ENCODE measurements around the gene SUSD3.
"Not testable (repeated sequence)": the region's sequence is repeated elsewhere in the genome, so short reads cannot be mapped to it uniquely, and the experiment has no call there.

SUSD3 gene

DNA sequence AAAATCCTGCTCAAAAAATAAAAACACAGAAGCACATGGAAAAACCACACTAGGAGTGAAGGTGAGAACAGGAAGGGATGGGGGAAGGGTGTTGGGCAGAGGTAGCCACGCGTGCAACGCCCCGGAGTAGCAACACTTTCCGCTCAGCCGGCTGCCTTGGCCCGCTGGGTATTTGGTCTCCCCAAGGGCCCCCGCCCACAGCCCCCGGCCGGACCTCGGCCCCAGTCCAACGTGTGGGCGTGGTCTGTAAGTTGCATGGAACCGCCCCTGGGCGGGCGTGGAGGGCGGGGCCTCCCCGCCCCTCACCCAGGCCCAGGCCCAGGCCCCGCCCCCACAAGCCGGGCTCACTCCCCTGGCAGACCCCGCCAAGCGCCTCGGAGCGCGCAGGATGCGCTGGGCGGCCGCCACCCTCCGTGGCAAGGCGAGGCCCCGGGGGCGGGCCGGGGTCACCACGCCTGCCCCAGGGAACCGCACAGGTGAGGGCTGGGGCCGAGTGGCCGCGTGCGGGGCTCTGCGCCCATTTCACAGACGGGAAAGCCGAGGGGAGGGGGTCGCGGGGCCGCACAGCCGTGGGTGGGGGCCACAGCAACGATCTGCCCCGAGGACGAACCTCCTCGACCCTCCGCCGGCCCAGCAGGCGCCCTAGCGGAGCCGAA, at the start of gene SUSD3:
SUSD3 (plus strand) TSS at position 347 of the 656 bp plus-strand sequence; CDS start at position 389, 42 bp downstream.
- peak; percentile 30 to 55 (median 33) for DNase-seq (ENCODE audit: low read depth in 3 of 3, low spot score in 1 of 3)

DNA sequence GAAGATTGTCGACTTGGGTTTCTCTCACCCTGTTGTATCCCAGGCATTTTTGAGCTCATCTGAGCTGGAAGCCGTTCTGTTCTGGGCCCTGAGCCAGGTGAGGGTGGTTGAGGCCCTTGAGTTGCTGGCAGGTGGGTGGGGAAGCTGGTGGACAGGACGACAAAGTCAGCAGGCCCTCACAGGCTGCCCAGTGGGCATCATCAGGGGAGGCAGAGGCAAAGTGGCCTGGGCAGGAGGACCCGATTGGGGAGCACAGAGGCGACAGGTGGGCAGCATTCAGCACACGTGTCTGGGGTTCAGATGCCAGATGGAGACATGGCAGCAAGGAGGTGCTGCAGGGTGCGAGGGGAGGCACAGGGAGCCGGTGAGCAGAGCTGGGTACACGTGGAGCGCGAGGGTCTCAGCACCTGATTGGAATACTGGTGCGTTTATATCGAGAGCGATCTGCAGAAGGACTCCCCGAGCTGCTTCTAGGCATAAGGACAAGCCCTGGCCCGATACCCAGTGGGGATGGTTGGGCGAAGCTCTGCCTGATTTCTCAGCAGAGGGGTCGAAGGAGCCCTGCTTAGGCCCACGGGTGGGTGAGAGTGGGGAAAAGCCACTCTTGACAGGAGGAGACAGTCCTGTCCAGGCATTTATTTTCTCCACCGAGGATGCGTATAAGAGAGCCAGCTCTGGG, 49.0 kb upstream of the SUSD3 start:
- DNase-seq (ENCODE audit: low read depth in 3 of 3, low spot score in 1 of 3), result no peak

DNA sequence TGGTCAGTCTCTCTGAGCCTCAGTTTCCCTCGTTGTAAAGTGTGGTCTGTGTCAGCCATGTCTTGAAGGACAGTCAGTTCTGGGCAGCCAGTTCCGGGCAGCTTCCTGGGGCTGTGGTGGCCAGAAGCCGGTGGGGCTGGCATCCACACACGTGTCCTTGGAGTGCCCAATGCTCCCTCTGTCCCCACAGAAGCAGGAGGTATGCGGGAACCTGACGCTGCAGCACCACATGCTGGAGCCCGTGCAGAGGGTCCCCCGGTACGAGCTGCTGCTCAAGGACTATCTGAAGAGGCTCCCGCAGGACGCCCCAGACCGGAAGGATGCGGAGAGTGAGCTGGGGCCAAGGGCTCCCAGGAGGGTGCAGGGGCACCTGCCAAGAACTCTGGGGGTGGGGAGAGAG, 48.4 kb upstream of the SUSD3 start:
- no peak for DNase-seq (ENCODE audit: low read depth in 3 of 3, low spot score in 1 of 3)

DNA sequence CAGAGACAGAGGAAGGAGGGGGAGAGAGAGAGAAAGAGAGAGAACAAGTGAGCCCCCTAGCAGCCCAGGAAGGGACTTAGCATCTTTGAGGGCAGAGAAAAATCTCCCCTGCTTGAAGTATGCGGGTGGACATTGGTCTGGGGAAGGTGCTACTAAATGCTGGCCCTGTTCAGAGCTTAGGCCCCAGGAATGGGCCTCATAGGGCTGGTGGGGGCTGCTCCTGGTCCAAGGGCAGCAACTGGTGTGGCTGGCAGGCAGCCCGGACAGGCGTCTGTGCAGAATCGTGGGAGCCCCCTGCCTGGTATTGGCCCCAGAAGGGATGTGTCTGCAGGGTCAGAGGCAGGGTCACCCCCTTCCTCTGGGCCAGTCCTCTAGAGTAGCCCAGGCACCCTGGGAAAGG, 47.8 kb upstream of the SUSD3 start:
- no peak for DNase-seq (ENCODE audit: low read depth in 3 of 3, low spot score in 1 of 3)

DNA sequence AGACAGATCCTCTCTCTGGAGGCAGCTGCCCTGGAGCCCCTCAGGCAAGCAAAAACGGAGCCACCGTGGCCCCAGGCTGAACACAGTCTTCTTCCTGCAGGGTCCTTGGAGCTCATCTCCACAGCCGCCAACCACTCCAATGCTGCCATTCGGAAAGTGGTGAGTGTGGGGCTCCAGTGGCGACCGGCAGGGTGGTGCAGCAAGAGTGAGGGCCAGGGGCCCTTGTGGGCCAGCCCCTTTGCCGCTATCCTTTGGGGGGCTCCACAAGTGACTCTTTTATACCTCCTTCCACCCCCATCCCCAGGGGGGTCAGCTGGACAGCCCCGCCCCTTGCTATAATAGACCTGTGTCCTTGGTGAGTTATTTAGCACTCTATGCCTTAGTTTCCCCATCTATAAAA, 47.4 kb upstream of the SUSD3 start:
- no peak for DNase-seq (ENCODE audit: low read depth in 3 of 3, low spot score in 1 of 3)

DNA sequence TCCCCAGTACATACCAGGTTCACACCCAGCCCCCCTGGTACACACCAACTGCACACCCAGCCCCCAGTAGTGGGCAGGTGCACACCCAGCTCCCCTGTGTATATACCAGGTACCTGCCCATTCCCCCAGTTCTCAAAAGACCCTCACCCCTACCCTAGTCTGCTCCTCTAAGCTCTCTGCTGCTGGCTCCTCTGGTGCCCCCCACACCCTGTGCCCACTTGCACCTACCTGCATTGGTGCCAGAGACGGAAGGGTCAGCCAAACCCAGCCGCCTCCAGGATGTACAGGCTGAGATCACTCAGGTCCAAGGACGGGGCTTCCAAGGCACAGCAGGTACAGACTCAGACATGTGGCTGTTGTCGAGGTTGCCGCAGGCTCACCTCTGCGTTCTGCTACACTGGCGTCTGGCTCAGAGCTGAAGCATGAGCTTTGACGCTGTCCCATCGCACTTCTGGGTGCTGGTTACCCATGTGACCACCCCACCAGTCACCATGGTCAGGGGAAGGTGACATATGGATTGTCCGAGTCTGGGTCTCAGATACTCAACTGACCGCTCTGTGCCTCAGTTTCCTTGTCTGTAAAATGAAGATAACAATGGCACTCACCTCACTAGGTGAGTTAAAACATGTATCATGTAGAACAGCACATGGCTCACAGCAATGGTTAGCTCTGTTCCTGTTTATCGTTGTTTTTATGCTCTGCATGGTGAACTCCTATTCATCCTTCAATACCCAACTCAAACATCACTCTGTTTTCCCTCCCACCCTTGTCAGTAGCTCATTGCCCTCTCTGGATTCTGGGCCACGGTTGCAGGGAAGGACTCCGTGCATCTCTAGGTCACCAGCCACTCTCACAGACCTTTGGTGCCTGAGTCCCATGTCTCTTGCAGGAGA, 45.3 kb upstream of the SUSD3 start:
- DNase-seq (ENCODE audit: low read depth in 3 of 3, low spot score in 1 of 3), result no peak

DNA sequence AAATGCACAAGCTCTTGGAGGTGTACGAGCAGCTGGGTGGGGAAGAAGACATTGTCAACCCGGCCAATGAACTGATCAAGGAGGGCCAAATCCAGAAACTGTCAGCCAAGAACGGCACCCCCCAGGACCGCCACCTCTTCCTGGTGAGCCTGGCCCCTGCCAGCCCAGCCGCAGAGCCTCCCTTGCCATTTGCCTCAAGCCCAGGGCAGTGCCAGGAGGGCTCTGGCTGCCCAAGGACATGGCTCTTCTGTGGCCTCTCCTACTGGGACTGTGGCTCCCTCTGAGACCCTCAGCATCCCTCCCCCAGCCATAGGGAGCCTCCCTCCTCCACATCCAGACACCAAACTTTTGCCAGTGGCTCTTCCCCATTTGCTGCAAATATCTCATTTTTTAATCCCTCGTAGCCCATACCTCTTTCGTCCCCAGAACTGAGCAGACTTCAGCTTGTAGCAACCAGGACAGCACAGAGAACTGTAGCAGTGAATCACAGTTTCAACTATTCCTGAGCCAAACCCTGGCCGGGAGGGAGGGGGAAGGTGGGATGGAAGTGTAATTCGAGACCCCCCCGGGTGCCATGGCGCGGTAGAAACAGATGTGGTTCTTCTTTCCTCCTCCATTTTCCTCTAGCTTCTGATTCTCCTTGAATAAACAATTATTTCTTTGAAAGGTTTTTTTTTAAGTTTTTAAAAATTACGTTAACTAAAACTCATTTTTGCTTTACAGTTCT, 44.5 kb upstream of the SUSD3 start:
- DNase-seq (ENCODE audit: low read depth in 3 of 3, low spot score in 1 of 3), result no peak

DNA sequence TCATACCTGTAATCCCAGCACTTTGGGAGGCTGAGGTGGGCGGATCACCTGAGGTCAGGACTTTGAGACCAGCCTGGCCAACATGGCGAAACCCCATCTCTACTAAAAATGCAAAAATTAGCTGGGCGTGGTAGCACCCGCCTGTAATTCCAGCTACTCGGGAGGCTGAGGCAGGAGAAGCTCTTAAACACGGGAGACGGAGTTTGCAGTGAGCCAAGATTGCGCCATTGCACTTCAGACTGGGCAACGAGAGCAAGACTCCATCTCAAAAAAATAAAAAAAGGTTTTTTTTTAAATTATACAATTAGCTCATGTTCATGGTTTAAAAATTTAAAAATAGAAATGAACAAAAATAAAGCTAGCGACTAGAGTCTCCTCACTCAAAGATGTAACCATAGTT, 43.3 kb upstream of the SUSD3 start:
- not testable (repeated sequence) for DNase-seq (ENCODE audit: low read depth in 3 of 3, low spot score in 1 of 3)

DNA sequence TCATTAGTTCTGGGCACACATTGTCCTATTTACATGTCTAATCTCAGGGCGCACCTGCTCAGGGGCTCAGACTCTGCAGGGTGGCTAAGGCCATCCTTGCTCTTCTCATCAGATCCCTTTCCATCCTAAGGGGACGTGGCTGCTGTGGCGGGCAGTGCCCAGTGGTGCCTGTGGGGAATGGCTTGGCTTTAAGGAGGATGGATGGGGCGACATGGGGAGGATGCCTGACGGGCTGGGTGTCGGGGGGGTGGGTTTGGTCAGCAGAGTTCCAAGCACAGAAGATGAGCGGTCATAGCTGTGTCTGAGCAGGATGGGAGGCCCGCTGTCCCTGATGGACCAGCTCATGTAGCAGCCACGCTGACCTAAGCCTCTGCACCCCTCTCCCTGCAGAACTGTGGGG, 40.9 kb upstream of the SUSD3 start:
- no peak for DNase-seq (ENCODE audit: low read depth in 3 of 3, low spot score in 1 of 3)

DNA sequence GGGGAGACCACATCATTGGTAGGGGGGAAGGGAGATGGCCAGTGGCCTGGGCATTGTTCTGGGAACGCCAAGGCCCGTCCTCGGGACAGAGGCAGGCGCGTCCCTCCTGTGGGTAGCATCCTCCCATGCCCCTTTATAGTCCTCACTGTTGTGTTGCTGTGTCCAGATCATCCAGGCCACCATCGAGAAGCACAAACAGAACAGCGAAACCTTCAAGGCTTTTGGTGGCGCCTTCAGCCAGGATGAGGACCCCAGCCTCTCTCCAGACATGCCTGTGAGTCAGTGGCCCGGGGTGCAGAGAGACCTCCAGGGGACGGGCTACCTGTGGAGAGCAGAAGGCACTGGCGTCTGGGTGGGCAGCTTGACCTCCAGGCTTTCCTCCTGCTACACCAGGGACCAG, 38.4 kb upstream of the SUSD3 start:
- no peak for DNase-seq (ENCODE audit: low read depth in 3 of 3, low spot score in 1 of 3)

DNA sequence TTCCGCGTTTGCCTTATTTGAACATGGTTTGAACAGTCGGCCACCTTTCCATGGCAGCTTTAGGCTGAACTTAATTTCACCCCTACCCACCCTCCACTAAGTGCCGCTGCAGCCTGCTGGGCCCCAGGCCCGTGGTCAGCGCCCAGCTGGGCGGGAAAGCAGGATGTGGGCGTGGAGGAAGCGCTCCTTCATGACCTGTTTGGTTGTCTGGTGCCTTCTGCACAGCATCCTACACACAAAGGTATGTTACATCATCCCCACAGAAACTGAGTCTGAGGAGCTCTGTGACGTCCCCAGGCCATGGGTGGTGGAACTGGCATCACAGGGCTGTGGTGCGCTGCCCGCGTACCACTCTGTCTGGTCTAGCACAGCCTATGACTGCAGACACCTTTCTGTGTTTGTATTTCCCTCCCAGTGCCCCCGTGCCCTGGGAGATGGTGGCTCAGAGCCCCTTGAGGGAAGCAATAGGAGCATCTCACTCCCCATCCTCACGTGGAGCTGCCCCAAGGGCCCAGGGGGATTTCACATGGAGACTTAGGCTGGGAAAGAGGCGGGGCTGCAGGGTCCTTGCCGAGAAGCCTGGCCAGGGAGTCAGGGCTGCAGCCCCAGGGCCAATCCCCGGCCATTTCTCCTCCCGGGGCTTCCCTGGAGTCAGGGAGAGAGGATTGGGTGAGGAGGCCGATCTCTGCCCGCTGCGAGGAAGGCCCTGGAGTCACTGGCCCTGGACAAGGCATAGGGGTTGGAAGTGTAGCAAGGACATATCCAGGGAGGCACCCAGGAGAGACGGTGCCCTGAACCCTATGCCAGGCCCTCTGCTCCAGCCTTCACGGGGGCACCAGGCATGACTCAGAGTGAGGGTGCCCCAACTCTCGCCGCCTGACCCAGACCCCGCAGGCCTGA, 37.5 kb upstream of the SUSD3 start:
- DNase-seq (ENCODE audit: low read depth in 3 of 3, low spot score in 1 of 3), result no peak

DNA sequence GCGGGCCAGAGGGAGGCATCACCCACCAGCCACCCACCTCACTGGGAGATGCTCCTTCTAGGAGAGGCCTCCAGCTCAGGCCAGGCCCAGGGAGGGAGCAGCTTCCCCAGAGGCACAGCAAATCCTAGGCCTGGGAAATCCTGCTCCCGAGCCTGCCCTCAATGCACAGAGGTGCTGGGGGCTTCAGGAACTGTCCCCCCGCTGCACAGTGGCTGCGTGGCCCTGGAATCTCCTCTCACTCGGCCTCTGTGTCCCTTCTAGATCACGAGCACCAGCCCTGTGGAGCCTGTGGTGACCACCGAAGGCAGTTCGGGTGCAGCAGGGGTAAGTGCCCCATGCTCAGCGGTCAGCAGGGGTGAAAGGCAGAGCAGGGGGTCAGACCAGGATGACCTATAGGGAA, 36.4 kb upstream of the SUSD3 start:
- DNase-seq (ENCODE audit: low read depth in 3 of 3, low spot score in 1 of 3), result no peak

DNA sequence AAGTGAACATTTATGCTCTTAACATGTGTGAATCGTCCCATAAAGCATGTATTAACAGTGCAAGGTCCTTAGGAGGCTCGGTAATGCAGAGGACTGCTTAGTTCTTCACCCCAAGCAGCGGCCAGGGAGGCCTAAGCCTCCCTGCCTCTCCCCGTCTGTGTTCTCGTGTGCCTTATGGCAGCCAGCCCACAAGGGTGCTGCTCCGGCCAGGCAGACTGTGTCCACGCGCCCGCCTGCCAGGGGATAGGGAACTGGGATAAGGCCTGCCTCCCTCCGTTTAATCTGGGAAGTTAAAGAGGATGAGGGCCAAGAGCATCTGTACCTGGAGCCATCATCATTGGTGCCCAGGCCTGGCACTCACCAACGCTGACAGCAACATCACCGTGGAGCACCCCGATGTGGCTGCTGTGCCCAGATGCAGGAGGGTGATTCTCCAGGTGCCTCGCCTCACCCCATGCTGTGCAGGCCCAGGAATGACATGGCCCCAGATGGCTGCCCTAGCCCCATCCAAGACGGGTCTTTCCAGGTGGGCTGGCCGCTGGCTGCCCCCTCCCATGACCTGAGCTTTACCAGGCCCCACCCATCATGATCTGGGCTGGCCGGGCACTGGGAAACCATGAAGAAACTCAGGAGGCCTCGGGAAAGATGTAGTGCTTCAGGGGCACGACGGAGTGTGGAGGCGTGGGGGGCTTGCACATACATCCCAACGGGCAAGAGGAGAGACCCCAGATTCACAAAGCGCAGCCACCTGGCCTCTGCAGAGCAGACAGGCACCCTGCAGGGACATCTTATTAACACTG, 35.6 kb upstream of the SUSD3 start:
- DNase-seq (ENCODE audit: low read depth in 3 of 3, low spot score in 1 of 3), result no peak

DNA sequence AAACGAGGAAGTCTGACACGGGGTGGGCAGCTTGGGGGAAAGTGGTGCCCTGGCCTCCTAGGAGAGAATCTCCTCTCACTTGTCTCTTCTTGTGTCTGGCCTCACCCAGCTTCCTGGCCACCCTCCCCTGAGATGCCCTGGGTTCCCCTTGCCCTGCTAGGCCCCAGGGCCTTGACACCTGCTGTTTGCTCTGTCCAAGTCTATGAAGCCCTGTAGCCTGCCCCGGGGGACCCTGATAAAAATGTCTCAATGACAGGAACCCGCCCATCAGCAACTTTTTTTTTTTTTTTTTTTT, 35.0 kb upstream of the SUSD3 start:
- no peak for DNase-seq (ENCODE audit: low read depth in 3 of 3, low spot score in 1 of 3)

DNA sequence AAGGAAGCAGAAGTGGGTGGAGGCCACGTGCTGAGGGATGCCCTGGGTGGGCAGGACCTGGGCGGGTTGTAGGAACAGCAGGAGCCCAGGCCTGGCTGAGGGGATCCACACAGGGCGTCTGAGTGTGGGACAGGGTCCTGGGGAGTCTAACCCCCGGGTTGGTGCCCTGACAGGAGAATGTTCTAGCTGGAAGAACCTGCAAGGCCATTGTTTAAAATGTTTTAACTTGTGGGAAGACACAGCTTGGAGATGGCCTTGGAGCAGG, 33.9 kb upstream of the SUSD3 start:
- DNase-seq (ENCODE audit: low read depth in 3 of 3, low spot score in 1 of 3), result no peak

DNA sequence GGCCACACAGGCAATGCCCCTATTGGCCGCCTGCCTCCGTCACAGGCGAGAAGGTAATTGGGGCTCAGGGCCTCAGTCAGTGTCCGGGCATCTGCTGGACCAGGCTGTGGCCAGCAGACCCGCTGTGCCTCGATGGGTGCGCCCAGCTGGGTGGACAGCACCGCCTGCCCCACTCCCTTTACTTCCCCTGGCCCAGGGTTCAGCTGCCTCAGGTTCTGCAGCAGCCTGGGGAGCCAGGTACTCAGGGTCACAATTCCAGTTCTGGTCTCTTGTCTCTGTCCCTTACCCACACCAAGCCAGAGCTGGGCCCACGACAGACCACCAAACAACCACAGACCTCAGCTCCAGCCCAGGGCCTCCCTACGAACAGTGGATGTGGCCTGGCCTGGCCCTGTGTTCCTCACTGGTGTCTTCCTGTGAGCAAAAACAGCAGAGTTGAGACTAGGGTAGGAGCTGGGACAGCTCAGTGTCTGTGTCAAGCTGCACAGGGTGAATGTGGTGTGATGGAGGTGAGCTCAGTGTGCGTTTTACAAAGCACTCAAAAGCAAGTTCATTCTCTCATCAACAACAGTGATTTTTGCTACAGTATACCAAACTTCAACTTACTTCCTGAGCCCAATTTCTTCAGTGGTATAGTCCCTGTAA, 33.4 kb upstream of the SUSD3 start:
- no peak for DNase-seq (ENCODE audit: low read depth in 3 of 3, low spot score in 1 of 3)

DNA sequence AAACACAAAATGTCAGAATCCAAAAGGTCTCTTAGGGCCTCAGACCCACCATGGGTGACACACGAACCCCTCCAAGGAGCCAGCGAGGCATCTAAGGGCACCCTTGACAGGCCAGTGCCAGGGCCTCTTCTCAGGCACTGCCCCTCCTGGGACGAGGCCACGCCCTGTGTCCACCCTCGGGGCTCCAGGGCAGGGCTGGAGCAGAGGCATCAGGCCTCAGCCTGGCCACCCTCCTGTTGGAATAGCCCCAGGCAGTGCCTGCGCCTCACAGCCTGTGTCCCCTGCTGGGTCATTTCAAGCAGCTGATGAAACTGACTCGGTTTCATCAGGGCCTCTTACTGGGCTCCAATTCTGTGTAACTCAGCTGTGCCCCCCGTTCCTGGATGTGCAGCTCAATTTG, 32.8 kb upstream of the SUSD3 start:
- no peak for DNase-seq (ENCODE audit: low read depth in 3 of 3, low spot score in 1 of 3)

DNA sequence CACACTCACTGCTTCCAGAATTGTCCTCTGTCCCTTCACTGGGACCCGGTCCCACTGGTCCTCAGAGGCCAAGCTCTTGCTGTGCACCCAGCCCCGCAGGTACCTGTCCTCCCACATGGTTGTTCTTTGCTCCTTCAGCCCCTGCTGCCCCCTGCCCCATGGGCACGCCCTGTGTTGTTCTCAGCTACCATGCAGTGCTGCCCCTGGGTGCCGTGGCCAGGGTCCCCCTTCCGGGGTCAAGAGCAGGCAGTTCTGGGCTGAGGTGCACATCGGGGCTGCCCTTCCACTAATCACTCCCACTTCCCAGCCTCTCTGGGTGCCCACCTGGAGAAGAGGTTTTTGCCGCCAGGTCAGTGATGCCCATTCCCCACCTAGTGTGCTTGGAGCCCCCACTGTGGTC, 31.9 kb upstream of the SUSD3 start:
- no peak for DNase-seq (ENCODE audit: low read depth in 3 of 3, low spot score in 1 of 3)

DNA sequence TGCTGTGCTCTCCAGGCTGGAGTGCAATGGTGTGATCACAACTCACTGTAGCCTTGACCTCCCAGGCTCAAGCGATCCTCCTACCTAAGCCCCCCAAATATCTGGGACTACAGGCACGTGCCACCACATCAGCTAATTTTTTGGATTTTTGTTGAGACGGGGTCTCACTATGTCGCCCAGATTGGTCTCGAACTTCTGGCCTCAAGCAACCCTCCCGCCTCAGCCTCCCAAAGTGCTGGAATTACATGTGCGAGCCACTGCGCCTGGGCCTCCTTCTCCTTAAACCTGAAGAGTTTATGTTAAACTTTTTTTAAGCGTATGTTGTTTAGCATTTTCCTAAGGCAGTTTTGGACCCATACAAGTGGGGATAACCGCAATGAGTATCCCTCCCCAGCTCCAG, 30.8 kb upstream of the SUSD3 start:
- DNase-seq (ENCODE audit: low read depth in 3 of 3, low spot score in 1 of 3), result no peak
